AG04449 (cell line): ENCODE results near the gene MBTD1.

Experiments used
- CTCF ChIA-PET: fragments of 350-600 bp; formaldehyde crosslinking; extraction: SDS; loops from one replicate; lab custom pipeline; 2021; ENCODE audit warnings: antibody characterized with exemption; lab: Yijun Ruan, JAX
- POLR2A ChIA-PET: fragments of 400-600, 350-600 bp; formaldehyde crosslinking; extraction: SDS; loops from one replicate; lab custom pipeline; 2020; ENCODE audit warnings: antibody characterized with exemption, inconsistent platforms; lab: Yijun Ruan, JAX
- DNase-seq: peaks from one replicate; pipeline ENCODE4 v3.0.0-alpha.2; 2010; ENCODE audit warnings: low read depth, low spot score
- H3K4me3 ChIP-seq: 2 replicates; pipeline ENCODE4 v1.5.1; 2011; ENCODE audit warnings: low read depth, mild to moderate bottlenecking, control low read depth, low read length
- CTCF ChIP-seq: IDR thresholded peaks from one replicate; pipeline ENCODE4 v1.5.1; 2011; ENCODE audit warnings: mild to moderate bottlenecking, moderate library complexity, low read length, control low read depth, inconsistent platforms; ENCODE audit not compliant: insufficient read depth; ENCODE audit errors: missing control alignments

The MBTD1 gene

GRCh38 chr17:51240275-51240674 is 19.6 kb downstream of the MBTD1 start:
- ChIA-PET CTCF (interaction anchor here (1.3 kb wide), 1 partner anchor 9 kb away, joined by 4 read pairs; no protein-coding TSS in a partner anchor), POLR2A (no interaction called here)
- no peak for TF ChIP-seq CTCF
- H3K4me3 ChIP-seq, result no peak overlapping the region
- no peak for DNase-seq

GRCh38 chr17:51238255-51238887 is 21.5 kb downstream of the MBTD1 start:
- POLR2A ChIA-PET, result no interaction called here

GRCh38 chr17:51234162-51234561 is 25.7 kb downstream of the MBTD1 start:
- no peak for TF ChIP-seq CTCF
- ChIA-PET CTCF (no interaction called here), POLR2A (no interaction called here)
- no peak overlapping the region for H3K4me3 ChIP-seq
- no peak for DNase-seq

More at GRCh38 chr17:51238255-51238887, 21.5 kb downstream of the MBTD1 start:
- DNase-seq, result no peak
- CTCF ChIA-PET, result interaction anchor here (1.3 kb wide), 1 partner anchor 8 kb away, joined by 3 read pairs; no protein-coding TSS in a partner anchor
- H3K4me3 ChIP-seq, result no peak overlapping the region
- no peak for TF ChIP-seq CTCF

- no peak overlapping the region for H3K4me3 ChIP-seq
- no peak for DNase-seq
- TF ChIP-seq CTCF, result no peak
- ChIA-PET CTCF (interaction anchor here (1.1 kb wide), 1 partner anchor 9 kb away, joined by 4 read pairs; no protein-coding TSS in a partner anchor), POLR2A (no interaction called here)
These were observed 27.9 kb downstream of the MBTD1 start for GRCh38 chr17:51231999-51232398.

DNA sequence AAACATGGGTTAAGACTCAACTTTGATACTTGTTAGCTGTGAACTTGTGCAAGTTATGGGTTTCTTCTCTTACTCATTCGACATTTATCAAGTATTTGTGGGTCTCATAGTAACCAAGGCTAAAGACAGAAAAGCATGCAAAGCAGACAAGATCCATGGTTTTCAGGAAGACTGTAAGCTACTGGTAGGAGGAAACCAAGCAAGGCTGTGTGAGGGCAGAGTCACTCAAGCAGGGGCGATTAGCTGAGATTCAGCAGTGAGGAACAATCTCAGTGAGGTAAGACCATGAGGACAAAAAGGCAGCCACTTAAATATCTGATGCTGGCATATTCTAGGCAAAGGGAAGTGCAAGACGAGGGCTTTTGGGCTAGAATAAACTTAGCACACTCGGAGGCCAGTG is 29.5 kb downstream of the MBTD1 start:
- no peak for DNase-seq
- ChIA-PET CTCF (interaction anchor here (1.0 kb wide), 1 partner anchor 8 kb away, joined by 3 read pairs; no protein-coding TSS in a partner anchor), POLR2A (no interaction called here)
- TF ChIP-seq CTCF, result no peak
- H3K4me3 ChIP-seq, result no peak overlapping the region

DNA sequence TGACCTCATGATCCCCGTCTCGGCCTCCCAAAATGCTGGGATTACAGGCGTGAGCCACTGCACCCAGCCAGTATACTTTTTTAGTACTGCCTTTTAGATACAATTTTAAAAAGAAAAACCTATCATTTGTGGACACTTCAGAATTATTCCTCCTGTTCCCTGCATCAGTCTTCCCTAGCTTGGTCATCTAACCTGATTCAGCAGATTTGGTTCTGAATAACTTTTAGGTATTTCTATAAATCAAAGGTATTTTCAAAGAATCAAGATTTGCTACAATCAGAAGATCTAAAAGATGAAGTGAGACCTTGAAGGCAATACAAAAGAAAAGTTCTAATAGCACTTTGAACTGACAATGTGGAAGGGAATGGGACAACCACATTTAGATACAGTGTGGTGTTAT is 30.0 kb downstream of the MBTD1 start:
- CTCF ChIA-PET, result interaction anchor here (1.0 kb wide), 1 partner anchor 9 kb away, joined by 3 read pairs; no protein-coding TSS in a partner anchor
- no peak for DNase-seq
- no peak overlapping the region for H3K4me3 ChIP-seq
- POLR2A ChIA-PET, result no interaction called here
- no peak for TF ChIP-seq CTCF
